ENCODE data around the gene GOT2.
"Not testable (repeated sequence)": the region's sequence is repeated elsewhere in the genome, so short reads cannot be mapped to it uniquely, and the experiment has no call there.

GOT2 gene

GRCh38 chr16:58733671-58734458, at the start of gene GOT2:
Gene GOT2, minus strand, starts transcription at chr16:58734316. Its CDS starts 88 bp downstream, at chr16:58734228.
- H3K27ac ChIP-seq: peak within 1 kb of the TSS; percentile 71
- peak; percentile 89 for TF ChIP-seq CTCF (conservative IDR thresholded peaks at IDR 0.05)

- H3K27ac ChIP-seq: not testable (repeated sequence)
These were observed 45.2 kb upstream of the GOT2 start for GRCh38 chr16:58779291-58779690.

- no peak for TF ChIP-seq CTCF (conservative IDR thresholded peaks at IDR 0.05)
- no peak overlapping the region for H3K27ac ChIP-seq
These were observed 39.8 kb upstream of the GOT2 start for GRCh38 chr16:58773870-58774269.

- no peak for TF ChIP-seq CTCF (conservative IDR thresholded peaks at IDR 0.05)
- H3K27ac ChIP-seq: no peak overlapping the region
These were observed 34.0 kb upstream of the GOT2 start for GRCh38 chr16:58768145-58768544.

GRCh38 chr16:58767581-58767980, 33.5 kb upstream of the GOT2 start:
- H3K27ac ChIP-seq: no peak overlapping the region
- no peak for TF ChIP-seq CTCF (conservative IDR thresholded peaks at IDR 0.05)

GRCh38 chr16:58756650-58757332, 22.7 kb upstream of the GOT2 start:
- peak overlapping the region; percentile 72 for H3K27ac ChIP-seq
- TF ChIP-seq CTCF (conservative IDR thresholded peaks at IDR 0.05): peak; percentile 12

- TF ChIP-seq CTCF (conservative IDR thresholded peaks at IDR 0.05): peak; percentile 77
- peak overlapping the region; percentile 72 for H3K27ac ChIP-seq
These were observed 22.0 kb upstream of the GOT2 start for GRCh38 chr16:58755989-58756649.

Data from VCaP (cell line).